ENCODE measurements around the gene ANKRD17.

- TF ChIP-seq ARHGAP35 (IDR thresholded peaks at IDR 0.05; ENCODE audit: partially characterized antibody) (no peak), MYC (IDR thresholded peaks at IDR 0.05; ENCODE audit: low read depth, low read length) (no peak), MYC (CRISPR knock-in tag; IDR thresholded peaks at IDR 0.05; ENCODE audit: borderline replicate concordance, low read depth) (no peak), ZC3H11A (IDR thresholded peaks at IDR 0.05; ENCODE audit: low read depth, low read length) (no peak), ZNF280B (CRISPR knock-in tag; IDR thresholded peaks at IDR 0.05) (no peak)
Measured at GRCh38 chr4:73277201-73277600, 18.6 kb upstream of the ANKRD17 start.
